NCI-H446 (cell line): ENCODE measurements around the gene BNC2.

ENCODE experiments used
- DNase-seq, 2 experiments: peaks; one replicate each; lab custom pipeline; 2025; lab: John Stamatoyannopoulos, UW

The BNC2 gene

GRCh38 chr9:16715404-16715803 lies 155.1 kb downstream of the BNC2 start:
- no peak for DNase-seq

GRCh38 chr9:16712787-16713186 lies 157.7 kb downstream of the BNC2 start:
- DNase-seq = no peak

GRCh38 chr9:16710888-16711287 lies 159.6 kb downstream of the BNC2 start:
- peak in 1 of 2 experiments; percentile 35 for DNase-seq

- DNase-seq = no peak
These were observed 160.5 kb downstream of the BNC2 start for GRCh38 chr9:16709924-16710323.

GRCh38 chr9:16708656-16709435 lies 161.6 kb downstream of the BNC2 start:
- peak; percentile 21 to 29 for DNase-seq

- DNase-seq = peak; percentile 91 to 93
These were observed 165.3 kb downstream of the BNC2 start for GRCh38 chr9:16705111-16705604.

GRCh38 chr9:16704116-16705110 lies 166.1 kb downstream of the BNC2 start:
- DNase-seq = peak; percentile 24 to 35

GRCh38 chr9:16701347-16701746 lies 169.1 kb downstream of the BNC2 start:
- no peak for DNase-seq

GRCh38 chr9:16693616-16694015 lies 176.9 kb downstream of the BNC2 start:
- no peak for DNase-seq

GRCh38 chr9:16690628-16691027 lies 179.8 kb downstream of the BNC2 start:
- no peak for DNase-seq

- DNase-seq = no peak
These were observed 180.3 kb downstream of the BNC2 start for GRCh38 chr9:16690205-16690604.

- peak; percentile 49 to 74 for DNase-seq
These were observed 181.0 kb downstream of the BNC2 start for GRCh38 chr9:16689351-16689938.

- no peak for DNase-seq
These were observed 181.7 kb downstream of the BNC2 start for GRCh38 chr9:16688814-16689213.

GRCh38 chr9:16687678-16688369 lies 182.6 kb downstream of the BNC2 start:
- DNase-seq = no peak

- no peak for DNase-seq
These were observed 187.1 kb downstream of the BNC2 start for GRCh38 chr9:16683326-16683725.

GRCh38 chr9:16682273-16682672 lies 188.2 kb downstream of the BNC2 start:
- no peak for DNase-seq

GRCh38 chr9:16681652-16681987 lies 188.8 kb downstream of the BNC2 start:
- DNase-seq = no peak

GRCh38 chr9:16680975-16681651 lies 189.4 kb downstream of the BNC2 start:
- no peak for DNase-seq

- no peak for DNase-seq
These were observed 189.9 kb downstream of the BNC2 start for GRCh38 chr9:16680541-16680940.

GRCh38 chr9:16679327-16679821 lies 191.1 kb downstream of the BNC2 start:
- DNase-seq = no peak

- DNase-seq = no peak
These were observed 194.0 kb downstream of the BNC2 start for GRCh38 chr9:16676519-16676918.
